ENCODE measurements around the gene GPR35. TPM values are rescaled to one million over a fixed set of nuclear protein-coding genes. Genes with fewer than 3 reads are reported as not detected.

GPR35 gene
- total and polyA plus RNA-seq, 4 donors: 0.30 to 2.4 (median 0.44) TPM

DNA sequence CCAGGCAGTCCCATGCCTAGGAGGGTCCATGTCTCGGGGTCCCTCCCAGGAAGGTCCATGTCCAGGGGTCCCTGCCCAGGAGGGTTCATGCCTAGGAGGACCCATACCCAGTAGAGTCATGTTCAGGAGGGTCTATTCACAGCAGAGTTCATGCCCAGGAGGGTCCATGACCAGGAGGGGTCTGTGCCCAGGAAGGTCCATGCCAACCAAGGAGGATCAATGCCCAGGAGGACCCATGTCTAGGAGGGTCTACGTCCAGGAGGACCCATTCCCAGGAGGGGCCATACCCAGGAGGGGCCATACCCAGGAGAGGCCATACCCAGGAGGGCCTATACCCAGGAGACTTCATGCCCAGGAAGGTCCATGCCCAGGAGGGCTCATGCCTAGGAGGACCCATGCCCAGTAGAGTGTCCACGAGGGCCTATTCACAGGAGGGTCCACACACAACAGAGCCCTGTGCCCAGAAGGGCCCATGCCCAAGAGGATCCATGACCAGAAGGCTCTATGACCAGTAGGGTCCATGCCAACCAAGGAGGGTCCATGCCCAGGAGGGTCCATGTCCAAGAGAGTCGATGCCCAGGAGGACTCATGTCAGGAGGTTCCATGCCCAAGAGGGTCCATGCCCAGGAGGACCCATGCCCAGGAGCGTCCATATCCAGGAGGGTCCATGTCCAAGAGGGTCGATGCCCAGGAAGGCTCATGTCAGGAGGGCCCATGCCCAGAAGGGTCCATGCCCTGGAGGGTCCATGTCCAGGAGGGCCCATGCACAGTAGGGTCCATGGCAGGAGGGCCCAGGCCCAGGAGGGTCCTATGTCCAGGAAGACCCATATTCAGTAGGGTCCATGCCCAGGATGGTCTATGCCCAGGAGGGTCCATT, 10.1 kb downstream of the GPR35 start:
- H3K27me3 ChIP-seq (ENCODE audit: control insufficient read depth in 4 of 4, insufficient read depth in 4 of 4, low read length in 3 of 4): no peaks in the 10 kb centered on the region
- H3K4me3 ChIP-seq (ENCODE audit: low read depth in 1 of 3, low read length in 3 of 3): no peak overlapping the region
- H3K36me3 ChIP-seq (ENCODE audit: control insufficient read depth in 4 of 4, insufficient read depth in 3 of 4, low read depth in 1 of 4, low read length in 3 of 4): no peaks in the 10 kb centered on the region
- no peak for DNase-seq (ENCODE audit: low spot score)
- H3K9me3 ChIP-seq (ENCODE audit: control insufficient read depth in 4 of 4, low read length in 3 of 4): peaks cover 0 to 4% (median 1%) of the 10 kb centered on the region in 4 donors
- no peak overlapping the region for H3K9ac ChIP-seq (ENCODE audit: low read depth in 1 of 2, low read length in 2 of 2)
- H3K27ac ChIP-seq (ENCODE audit: low read depth in 1 of 2, low read length in 2 of 2): no peak overlapping the region
- no peak for TF ChIP-seq FOXA2 (IDR thresholded peaks at IDR 0.05)
- TF ChIP-seq FOXA1 (IDR thresholded peaks at IDR 0.05): no peak
- no peak for TF ChIP-seq RAD21 (IDR thresholded peaks at IDR 0.05)
- TF ChIP-seq NR2F2 (IDR thresholded peaks at IDR 0.05): no peak
- H3K4me1 ChIP-seq (ENCODE audit: control insufficient read depth in 4 of 4, insufficient read depth in 4 of 4, low read length in 3 of 4): no peaks in the 10 kb centered on the region
- WGBS: 80% methylated on average over 6 of the region's 6 CpGs

DNA sequence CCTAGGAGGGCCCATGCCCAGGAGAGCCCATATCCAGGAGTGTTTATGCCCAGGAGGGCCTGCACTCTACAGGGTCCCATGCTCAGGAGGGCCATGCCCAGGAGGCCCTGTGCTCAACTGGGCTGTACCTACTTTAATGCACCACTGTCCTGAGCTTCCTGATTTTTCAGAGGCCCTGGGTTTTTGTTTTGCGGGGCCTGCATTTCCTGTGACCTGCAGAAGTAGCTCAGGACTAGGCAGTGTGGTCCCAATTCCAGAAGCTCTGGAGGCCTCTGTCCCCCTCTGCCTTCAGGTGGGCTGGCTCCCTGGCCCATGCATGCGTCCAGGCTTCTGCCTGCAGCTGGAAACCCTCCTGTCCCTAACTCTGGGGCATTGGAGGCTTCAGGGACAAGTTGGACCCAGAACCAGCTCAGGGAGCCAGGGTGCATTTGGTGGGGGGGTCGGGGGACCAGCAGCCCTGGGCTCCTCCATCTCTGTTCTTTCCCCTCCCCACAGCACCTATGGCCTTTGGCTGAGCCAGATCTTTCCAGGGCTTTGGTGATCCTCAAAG, 10.8 kb downstream of the GPR35 start:
- TF ChIP-seq, protein P1, sequence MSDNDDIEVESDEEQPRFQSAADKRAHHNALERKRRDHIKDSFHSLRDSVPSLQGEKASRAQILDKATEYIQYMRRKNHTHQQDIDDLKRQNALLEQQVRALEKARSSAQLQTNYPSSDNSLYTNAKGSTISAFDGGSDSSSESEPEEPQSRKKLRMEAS (IDR thresholded peaks at IDR 0.05): no peak
- TF ChIP-seq, protein P2, sequence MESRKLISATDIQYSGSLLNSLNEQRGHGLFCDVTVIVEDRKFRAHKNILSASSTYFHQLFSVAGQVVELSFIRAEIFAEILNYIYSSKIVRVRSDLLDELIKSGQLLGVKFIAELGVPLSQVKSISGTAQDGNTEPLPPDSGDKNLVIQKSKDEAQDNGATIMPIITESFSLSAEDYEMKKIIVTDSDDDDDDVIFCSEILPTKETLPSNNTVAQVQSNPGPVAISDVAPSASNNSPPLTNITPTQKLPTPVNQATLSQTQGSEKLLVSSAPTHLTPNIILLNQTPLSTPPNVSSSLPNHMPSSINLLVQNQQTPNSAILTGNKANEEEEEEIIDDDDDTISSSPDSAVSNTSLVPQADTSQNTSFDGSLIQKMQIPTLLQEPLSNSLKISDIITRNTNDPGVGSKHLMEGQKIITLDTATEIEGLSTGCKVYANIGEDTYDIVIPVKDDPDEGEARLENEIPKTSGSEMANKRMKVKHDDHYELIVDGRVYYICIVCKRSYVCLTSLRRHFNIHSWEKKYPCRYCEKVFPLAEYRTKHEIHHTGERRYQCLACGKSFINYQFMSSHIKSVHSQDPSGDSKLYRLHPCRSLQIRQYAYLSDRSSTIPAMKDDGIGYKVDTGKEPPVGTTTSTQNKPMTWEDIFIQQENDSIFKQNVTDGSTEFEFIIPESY (IDR thresholded peaks at IDR 0.05): no peak
- TF ChIP-seq HNF4A (conservative IDR thresholded peaks at IDR 0.05): no peak
- TF ChIP-seq RAD21 (IDR thresholded peaks at IDR 0.05): no peak
- no peak for TF ChIP-seq GABPA (IDR thresholded peaks at IDR 0.05 in 1 of 2, conservative IDR thresholded peaks at IDR 0.05 in 1 of 2)
- H3K4me3 ChIP-seq (ENCODE audit: low read depth in 1 of 3, low read length in 3 of 3): no peak overlapping the region
- H3K9me3 ChIP-seq (ENCODE audit: control insufficient read depth in 4 of 4, low read length in 3 of 4): peaks cover 0 to 4% (median 1%) of the 10 kb centered on the region in 4 donors
- H3K27me3 ChIP-seq (ENCODE audit: control insufficient read depth in 4 of 4, insufficient read depth in 4 of 4, low read length in 3 of 4): no peaks in the 10 kb centered on the region
- no peak for DNase-seq (ENCODE audit: low spot score)
- no peaks in the 10 kb centered on the region for H3K4me1 ChIP-seq (ENCODE audit: control insufficient read depth in 4 of 4, insufficient read depth in 4 of 4, low read length in 3 of 4)
- H3K27ac ChIP-seq (ENCODE audit: low read depth in 1 of 2, low read length in 2 of 2): no peak overlapping the region
- H3K36me3 ChIP-seq (ENCODE audit: control insufficient read depth in 4 of 4, insufficient read depth in 3 of 4, low read depth in 1 of 4, low read length in 3 of 4): no peaks in the 10 kb centered on the region
- H3K9ac ChIP-seq (ENCODE audit: low read depth in 1 of 2, low read length in 2 of 2): no peak overlapping the region
- WGBS: 75% methylated on average over 3 of the region's 3 CpGs

DNA sequence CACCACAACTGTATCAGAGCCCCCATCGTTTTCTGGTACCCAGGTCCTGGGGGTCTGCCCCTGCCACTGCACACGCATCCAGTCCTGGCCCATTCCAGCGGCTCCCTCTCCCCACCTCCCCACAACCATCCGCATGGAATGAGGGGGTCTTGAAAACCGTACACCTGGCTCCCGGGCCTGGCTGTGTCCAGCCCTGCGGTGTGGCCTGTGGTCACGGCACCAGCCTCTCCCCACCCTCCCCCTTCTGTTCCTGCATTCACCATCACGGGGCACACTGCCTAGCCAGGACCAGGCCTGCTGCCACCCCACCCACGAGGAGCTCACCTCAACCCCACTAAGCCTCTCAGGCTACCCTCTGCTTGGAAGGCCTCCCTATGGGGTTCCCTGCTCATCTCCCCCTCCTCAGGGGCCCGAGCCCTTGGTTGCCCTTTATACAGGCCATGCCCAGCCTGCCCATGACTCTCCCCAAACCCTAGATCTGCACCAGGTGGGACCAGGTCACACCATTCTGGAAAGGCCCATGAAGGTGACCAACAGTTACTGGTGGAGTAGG, 11.4 kb downstream of the GPR35 start:
- H3K4me3 ChIP-seq (ENCODE audit: low read depth in 1 of 3, low read length in 3 of 3): no peak overlapping the region
- peaks cover 0 to 4% (median 1%) of the 10 kb centered on the region in 4 donors for H3K9me3 ChIP-seq (ENCODE audit: control insufficient read depth in 4 of 4, low read length in 3 of 4)
- no peak overlapping the region for H3K9ac ChIP-seq (ENCODE audit: low read depth in 1 of 2, low read length in 2 of 2)
- H3K36me3 ChIP-seq (ENCODE audit: control insufficient read depth in 4 of 4, insufficient read depth in 3 of 4, low read depth in 1 of 4, low read length in 3 of 4): no peaks in the 10 kb centered on the region
- no peak overlapping the region for H3K27ac ChIP-seq (ENCODE audit: low read depth in 1 of 2, low read length in 2 of 2)
- H3K4me1 ChIP-seq (ENCODE audit: control insufficient read depth in 4 of 4, insufficient read depth in 4 of 4, low read length in 3 of 4): no peaks in the 10 kb centered on the region
- no peaks in the 10 kb centered on the region for H3K27me3 ChIP-seq (ENCODE audit: control insufficient read depth in 4 of 4, insufficient read depth in 4 of 4, low read length in 3 of 4)
- WGBS: 79% methylated on average over 11 of the region's 11 CpGs
- no peak for DNase-seq (ENCODE audit: low spot score)
- no peak for TF ChIP-seq NR2F2 (IDR thresholded peaks at IDR 0.05)
- no peak for TF ChIP-seq GABPA (IDR thresholded peaks at IDR 0.05 in 1 of 2, conservative IDR thresholded peaks at IDR 0.05 in 1 of 2)
- TF ChIP-seq, protein P2 (IDR thresholded peaks at IDR 0.05): no peak
- no peak for TF ChIP-seq RXRA (IDR thresholded peaks at IDR 0.05)
- no peak for TF ChIP-seq FOXA1 (IDR thresholded peaks at IDR 0.05)
- no peak for TF ChIP-seq EGR1 (IDR thresholded peaks at IDR 0.05; ENCODE audit: low read depth in 2 of 2)
- TF ChIP-seq, protein P3, sequence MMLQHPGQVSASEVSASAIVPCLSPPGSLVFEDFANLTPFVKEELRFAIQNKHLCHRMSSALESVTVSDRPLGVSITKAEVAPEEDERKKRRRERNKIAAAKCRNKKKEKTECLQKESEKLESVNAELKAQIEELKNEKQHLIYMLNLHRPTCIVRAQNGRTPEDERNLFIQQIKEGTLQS (IDR thresholded peaks at IDR 0.05): no peak
- TF ChIP-seq HNF4A (conservative IDR thresholded peaks at IDR 0.05): no peak
- TF ChIP-seq, protein P4, sequence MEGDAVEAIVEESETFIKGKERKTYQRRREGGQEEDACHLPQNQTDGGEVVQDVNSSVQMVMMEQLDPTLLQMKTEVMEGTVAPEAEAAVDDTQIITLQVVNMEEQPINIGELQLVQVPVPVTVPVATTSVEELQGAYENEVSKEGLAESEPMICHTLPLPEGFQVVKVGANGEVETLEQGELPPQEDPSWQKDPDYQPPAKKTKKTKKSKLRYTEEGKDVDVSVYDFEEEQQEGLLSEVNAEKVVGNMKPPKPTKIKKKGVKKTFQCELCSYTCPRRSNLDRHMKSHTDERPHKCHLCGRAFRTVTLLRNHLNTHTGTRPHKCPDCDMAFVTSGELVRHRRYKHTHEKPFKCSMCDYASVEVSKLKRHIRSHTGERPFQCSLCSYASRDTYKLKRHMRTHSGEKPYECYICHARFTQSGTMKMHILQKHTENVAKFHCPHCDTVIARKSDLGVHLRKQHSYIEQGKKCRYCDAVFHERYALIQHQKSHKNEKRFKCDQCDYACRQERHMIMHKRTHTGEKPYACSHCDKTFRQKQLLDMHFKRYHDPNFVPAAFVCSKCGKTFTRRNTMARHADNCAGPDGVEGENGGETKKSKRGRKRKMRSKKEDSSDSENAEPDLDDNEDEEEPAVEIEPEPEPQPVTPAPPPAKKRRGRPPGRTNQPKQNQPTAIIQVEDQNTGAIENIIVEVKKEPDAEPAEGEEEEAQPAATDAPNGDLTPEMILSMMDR (IDR thresholded peaks at IDR 0.05; ENCODE audit: low read depth, low read length, missing input control): no peak
- TF ChIP-seq, protein P5, sequence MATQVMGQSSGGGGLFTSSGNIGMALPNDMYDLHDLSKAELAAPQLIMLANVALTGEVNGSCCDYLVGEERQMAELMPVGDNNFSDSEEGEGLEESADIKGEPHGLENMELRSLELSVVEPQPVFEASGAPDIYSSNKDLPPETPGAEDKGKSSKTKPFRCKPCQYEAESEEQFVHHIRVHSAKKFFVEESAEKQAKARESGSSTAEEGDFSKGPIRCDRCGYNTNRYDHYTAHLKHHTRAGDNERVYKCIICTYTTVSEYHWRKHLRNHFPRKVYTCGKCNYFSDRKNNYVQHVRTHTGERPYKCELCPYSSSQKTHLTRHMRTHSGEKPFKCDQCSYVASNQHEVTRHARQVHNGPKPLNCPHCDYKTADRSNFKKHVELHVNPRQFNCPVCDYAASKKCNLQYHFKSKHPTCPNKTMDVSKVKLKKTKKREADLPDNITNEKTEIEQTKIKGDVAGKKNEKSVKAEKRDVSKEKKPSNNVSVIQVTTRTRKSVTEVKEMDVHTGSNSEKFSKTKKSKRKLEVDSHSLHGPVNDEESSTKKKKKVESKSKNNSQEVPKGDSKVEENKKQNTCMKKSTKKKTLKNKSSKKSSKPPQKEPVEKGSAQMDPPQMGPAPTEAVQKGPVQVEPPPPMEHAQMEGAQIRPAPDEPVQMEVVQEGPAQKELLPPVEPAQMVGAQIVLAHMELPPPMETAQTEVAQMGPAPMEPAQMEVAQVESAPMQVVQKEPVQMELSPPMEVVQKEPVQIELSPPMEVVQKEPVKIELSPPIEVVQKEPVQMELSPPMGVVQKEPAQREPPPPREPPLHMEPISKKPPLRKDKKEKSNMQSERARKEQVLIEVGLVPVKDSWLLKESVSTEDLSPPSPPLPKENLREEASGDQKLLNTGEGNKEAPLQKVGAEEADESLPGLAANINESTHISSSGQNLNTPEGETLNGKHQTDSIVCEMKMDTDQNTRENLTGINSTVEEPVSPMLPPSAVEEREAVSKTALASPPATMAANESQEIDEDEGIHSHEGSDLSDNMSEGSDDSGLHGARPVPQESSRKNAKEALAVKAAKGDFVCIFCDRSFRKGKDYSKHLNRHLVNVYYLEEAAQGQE (IDR thresholded peaks at IDR 0.05): no peak
- no peak for TF ChIP-seq JUND (IDR thresholded peaks at IDR 0.05)
- no peak for TF ChIP-seq HNF4G (IDR thresholded peaks at IDR 0.05)
